Measurements from ENCODE around the gene KIAA0408.

KIAA0408 gene

DNA sequence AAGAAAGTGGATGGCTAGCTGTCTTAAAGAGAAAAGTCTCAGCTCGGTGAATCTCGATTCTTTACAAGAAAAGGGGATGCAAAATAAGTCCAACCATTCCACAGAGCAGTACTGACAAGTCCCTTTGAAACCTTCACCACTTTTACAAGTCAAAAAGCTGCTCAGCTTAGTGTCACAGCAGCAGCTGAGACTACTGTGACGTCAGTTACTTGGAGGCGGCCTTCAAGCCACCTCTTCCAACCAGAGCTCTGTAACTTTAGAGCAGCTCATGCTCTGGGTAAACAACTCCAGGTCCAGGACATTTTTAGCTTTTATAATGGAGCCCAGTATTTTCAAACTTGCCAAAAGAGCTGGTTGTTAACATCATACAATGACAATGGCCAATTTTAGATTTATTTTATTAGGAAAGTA, at the start of gene KIAA0408:
Gene KIAA0408 (minus strand): TSS at position 159 of the 411 bp plus-strand sequence. CDS start 5,408 bp downstream, outside the sequence.
- H3K4me3 ChIP-seq (ENCODE audit: low read depth, low read length): no peak within 1 kb of the TSS

DNA sequence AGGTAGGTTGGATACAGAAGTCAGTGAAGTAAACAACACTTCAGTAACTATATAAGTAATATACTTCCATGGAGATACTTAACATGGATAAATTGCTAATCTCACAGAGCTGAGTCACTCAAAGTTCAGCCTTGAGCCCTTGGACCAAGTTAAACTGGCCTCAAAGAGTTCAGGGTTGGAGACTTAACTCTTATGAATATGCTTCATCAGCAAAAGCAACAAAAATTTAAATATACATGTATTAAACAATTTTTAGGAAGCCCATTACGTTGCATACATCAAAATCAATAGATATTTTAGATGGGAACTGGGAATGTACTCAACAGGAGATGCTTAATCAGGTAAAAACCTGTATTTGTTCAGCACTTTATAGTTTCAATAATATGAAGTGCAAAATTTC, 47.7 kb upstream of the KIAA0408 start:
- no peak overlapping the region for H3K4me3 ChIP-seq (ENCODE audit: low read depth, low read length)

DNA sequence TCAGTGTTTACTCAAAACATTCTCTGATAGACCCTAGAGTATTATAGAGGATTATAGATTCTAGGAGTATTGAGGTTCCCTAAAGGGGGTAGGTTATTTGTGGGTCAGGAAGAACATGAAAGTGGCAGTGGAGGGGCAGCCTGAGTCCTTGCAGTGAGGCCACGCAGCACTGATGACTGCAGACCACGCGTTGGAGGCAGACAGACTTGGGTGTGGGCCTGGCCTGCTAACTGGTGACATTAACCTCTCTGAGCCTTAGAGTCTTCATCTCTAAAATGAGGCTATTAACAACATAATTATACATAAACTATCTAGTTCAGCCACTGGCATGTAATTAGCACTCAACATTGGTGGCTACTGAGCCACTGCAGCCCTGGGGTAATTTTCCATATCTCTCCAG, 43.8 kb upstream of the KIAA0408 start:
- no peak overlapping the region for H3K4me3 ChIP-seq (ENCODE audit: low read depth, low read length)

DNA sequence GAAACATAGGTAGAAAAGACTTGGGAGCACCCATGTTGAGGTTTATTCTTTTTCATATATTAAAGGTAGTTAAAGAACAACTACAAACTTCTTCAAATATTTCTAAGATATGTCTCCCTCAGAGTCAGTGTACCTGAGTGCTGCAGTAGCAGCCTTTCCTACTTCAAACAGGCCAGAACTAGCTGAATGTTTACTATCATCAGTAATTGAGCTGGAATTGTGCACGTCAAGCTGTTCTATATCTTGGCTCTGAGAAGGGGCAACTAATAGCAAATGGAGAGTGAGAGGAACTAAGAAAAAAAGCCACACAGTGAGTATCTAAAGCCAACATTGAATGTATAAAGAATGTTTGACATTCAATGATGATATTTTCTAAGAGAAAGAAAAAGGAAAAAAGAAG, 38.2 kb upstream of the KIAA0408 start:
- H3K4me3 ChIP-seq (ENCODE audit: low read depth, low read length): no peak overlapping the region

DNA sequence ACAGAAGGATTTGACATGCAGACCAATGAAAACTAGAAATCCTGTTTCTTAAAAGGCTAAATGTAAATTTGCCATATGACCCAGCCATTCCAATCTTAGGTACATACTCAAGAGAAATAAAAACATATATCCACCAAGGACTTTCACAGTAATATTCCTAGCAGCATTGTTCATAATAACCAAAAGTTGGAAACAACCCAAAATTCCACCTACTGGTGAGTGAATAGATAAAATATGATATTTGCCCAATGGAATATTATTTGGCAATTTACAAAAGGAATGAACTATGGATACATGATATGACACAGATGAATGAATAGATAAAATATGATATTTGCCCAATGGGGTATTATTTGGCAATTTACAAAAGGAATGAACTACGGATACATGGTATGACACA, 37.3 kb upstream of the KIAA0408 start:
- no peak overlapping the region for H3K4me3 ChIP-seq (ENCODE audit: low read depth, low read length)

DNA sequence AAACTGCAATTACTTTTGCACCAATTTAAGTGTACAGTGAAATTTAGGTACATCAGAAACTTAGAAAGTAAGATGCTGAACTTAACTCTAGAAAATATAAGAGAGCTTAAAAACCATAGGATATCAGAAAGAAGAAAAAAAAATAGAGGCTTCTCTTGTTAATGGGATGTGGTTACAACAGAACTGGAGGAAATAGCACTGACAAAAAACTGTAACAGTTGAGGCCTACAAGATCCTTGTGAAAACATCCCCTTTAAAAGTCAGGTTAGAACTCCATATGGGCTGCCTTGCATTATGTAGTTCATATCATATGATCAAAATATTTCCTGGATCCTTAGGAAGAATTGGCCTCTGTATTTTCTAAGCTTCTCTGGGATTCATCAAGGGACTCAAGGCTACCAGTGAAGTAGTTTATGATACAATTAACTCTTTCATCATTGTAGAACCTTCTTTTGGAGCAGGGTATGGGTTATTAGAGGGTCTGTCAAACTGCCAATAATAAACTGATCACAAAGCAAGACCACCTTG, 35.1 kb upstream of the KIAA0408 start:
- no peak overlapping the region for H3K4me3 ChIP-seq (ENCODE audit: low read depth, low read length)

DNA sequence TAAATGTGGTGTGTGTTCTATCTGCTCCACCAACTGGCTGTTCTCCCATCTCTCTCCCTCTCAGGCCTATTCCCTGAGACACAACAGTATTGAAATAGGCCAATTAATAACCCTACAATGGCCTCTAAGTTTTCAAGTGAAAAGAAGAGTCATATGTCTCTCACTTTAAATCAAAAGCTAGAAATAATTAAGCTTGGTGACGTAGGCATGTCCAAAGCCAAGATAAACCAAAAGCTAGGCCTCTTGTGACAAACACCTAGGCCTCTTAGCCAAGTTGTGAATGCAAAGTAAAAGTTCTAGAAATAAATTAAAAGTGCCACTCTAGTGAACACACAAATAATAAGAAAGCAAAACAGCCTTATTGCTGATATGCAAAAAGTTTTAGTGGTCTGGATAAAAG, 30.1 kb upstream of the KIAA0408 start:
- no peak overlapping the region for H3K4me3 ChIP-seq (ENCODE audit: low read depth, low read length)

DNA sequence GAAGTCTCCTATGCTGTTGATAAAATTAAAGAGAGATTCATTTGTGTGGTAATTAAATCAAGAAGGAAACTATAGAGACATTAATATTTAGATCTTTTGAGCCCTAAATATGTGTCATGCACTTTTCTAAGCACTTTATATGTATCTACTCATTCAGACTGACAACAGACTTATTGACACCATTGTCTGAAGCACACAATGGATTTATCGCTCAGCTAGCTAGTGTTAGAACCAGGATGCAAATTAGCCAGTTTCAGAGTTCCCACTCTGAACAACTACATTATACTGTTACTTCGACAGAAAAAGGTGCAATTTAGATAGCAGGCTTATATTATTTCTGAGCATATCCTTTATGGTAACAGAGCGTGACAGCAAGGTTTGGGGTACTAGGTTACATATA, 27.7 kb upstream of the KIAA0408 start:
- H3K4me3 ChIP-seq (ENCODE audit: low read depth, low read length): no peak overlapping the region

DNA sequence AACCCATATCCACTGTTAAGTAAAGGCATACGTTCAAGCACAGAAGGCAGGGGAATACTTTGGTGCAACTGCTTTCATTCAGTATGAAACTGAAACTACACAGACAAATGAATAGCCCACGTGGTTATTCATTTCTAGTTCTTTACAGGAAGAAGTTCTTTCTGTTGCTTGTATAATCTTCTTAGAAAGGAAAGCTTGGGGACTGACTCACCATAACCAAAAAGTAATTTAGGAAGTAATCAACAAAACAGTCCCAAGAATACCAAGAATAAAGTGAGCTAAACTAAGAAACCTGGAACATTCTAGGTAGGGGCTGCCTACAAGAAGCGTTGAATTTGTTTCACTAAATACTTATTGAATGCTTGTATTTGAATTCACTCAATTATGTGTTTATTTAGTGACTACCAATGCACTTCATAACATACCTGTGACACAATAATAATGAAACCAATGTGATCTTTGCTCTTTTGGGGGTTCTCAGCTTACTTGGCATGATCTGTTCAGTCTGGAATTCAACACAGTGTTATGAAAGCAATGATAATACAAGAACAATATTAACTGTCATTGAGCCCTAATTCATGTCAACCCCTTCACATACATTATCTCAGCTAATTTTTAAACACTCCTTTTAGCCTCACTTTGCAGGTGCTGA, 25.1 kb upstream of the KIAA0408 start:
- H3K4me3 ChIP-seq (ENCODE audit: low read depth, low read length): no peak overlapping the region

DNA sequence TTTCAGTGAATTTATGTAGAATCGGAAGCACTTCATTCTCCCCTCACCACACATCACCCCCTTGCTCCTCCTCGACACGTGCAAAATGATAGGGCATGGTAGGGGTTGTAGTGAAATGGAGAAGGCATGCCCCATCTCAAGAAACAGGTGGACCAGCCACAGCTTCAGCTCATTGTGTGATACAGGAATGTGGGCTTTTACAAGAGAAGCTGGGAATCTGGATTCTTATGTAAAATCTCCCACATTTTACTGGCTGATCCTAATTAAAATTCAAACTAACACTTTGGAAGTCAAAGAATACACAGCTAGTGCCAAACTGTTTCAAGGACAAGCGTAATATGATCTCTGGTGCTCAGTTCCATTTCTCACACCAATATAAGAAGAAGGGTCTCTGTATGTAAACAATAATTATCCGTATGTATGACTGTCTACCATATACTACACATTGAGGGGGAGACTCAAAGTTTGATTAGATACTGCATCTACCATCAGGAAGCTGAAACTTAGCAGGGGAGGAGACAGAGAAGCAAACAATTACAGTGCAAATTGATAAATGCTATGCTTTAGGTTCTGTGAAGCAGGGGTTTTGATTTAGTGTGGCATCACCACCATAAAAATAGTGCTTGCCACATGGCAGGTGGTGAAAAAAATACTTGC, 24.3 kb upstream of the KIAA0408 start:
- H3K4me3 ChIP-seq (ENCODE audit: low read depth, low read length): no peak overlapping the region

DNA sequence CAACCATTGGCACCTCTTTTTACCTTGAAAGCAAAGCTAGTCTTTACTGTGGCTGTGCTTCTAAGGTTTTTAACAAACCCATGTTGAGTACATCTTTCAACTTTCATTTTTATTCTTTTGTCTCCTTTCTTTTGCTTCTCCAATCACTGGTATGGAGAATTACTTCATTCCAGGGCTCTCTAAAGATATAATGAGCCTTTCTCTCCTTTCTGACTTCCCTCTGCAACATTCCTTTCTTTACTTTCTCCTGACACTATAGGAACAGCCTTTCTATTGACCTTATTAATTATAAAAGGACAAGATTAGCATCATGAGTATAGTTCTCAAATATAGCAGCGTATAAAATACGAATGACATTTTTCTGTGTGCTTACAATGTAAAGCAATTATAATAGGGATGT, 23.1 kb upstream of the KIAA0408 start:
- H3K4me3 ChIP-seq (ENCODE audit: low read depth, low read length): no peak overlapping the region

DNA sequence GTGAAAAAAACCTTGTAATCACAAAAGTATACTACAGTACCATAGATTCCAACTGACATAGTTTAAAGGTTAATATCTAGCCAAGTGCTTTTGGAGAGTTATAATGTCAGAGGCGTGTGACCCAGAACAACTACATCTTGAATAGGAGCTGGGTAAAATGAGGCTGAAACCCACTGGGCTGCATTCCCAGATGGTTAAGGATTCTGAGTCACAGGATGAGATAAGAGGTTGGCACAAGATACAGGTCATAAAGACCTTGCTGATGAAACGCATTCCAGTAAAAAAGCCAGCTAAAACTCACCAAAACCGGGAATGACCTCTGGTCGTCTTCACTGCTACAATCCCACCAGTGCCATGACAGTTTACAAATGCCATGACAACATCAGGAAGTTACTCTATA, 22.4 kb upstream of the KIAA0408 start:
- no peak overlapping the region for H3K4me3 ChIP-seq (ENCODE audit: low read depth, low read length)

DNA sequence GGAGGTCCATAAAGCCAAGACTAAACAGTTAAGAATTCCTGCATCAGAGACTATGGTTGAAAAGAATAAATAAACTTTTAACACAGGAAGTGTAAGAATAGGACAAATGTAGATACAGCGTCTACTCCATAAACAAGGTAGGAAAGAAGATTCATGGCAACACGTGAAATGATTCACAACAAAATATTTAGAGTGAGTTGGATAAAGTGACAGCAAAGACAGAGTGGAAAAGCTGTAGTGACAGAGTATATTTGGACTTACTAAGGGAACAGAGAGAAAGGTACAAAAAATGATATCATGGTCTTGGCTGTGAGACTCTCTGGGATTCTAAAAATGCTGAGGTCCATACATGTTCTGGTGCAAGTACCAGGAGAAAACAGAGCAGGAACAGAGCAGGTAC, 21.9 kb upstream of the KIAA0408 start:
- no peak overlapping the region for H3K4me3 ChIP-seq (ENCODE audit: low read depth, low read length)

DNA sequence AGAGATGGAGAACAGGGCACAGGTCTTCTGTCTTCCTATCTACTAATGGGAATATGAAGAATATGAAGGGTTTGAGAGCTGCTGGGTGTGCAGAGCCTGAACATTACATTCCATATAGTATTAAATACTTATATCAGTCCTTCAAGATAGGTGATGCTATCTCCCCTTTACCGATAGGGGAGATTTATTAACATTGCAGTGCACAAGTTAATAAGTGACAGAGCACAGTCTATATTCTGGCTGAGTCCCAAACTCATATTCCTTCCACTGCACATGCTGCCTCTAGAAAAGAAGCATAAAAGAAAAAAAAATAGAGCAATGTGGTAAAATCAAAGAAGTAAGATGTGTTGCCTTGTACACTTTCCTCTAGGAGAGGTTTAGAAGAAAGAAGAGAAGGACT, 18.5 kb upstream of the KIAA0408 start:
- no peak overlapping the region for H3K4me3 ChIP-seq (ENCODE audit: low read depth, low read length)

DNA sequence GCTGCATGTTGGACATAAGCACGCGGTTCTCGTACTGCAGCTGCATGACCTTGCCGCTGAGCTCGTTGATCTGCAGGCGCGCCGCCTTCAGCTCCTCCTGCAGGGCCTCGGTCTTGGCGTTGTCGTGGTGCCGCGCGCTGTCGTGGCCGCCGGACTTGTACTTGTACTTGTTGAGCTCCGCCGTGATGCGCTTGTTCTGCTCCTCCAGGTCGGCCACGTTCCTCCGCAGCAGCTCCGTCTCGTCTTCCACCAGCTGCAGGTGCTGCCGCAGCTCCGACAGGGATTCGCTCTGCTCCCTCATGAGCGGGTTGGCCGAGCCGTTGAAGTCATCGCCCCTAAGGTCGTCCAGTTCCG, 16.6 kb upstream of the KIAA0408 start:
- H3K4me3 ChIP-seq (ENCODE audit: low read depth, low read length): no peak overlapping the region

DNA sequence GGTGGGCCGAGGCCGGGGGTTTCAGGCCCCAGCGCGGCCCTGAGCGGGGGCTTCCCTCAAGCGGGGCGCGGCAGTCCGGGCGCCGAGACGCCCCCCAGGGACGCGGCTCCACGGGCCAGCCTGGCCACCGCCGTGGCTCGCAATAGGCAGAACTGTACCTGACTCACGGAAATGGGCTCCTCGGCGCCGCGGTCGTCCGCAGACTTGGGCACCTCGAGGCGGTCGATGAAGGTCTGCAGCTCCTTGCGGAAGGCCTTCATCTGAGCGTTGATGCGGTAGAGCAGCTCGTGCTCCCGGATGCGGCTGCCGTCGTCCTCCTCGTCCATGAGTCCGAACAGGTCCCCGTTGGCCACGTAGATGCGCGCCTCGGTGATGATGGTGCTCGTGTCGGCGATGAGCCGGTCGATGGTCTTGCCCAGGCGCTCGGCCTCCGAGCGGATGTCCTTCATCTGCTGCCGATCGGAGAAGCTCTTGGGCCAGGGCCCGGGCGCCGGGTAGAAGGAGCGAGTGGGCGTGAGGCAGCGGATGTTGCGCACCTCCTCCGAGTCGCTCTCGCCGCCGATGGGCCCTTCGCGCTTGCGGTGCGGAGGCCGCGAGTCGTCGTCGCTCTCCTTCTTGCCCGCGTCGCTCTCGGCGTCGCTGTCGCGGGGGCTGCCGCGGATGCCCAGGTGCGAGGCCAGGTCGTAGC, 16.1 kb upstream of the KIAA0408 start:
- no peak overlapping the region for H3K4me3 ChIP-seq (ENCODE audit: low read depth, low read length)

DNA sequence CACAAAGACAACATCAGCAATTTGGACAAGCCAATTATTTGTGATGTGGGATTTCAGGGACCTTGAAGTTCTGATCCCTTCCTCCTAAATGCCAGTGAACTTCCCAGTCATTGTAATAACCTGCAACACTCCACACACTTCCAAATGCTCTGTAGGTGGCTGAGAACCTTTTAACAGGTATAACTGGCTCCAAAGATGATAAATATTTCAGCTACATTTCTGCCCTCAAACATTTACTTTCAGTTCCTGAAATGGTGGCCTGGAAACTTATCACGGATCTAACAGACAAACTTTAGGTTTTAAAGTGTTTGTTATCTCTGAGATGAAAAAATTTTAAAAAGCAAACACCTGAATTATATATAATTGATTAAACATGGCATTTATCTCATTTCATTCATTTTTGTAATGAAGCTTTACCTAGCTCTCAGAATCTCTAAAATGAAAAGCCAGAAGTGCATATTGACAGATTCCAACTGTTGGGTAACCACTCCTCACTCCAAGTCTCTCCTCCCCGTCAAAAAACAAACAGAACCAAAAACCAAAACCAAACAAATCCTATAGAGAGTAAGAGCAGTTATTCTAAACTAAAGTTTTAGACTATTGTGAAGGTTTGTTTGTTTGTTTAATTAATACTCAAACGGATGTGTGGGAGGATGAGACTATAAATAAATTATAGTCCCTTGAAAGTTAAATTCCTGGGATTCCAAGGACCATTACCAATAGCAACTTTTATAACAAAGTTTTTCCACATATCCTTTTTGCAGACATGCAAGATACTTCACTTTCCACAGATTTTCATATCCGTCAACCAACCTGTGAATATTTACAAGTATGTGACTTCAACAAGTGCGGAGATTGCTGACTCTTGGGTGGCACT, 12.4 kb upstream of the KIAA0408 start:
- no peak overlapping the region for H3K4me3 ChIP-seq (ENCODE audit: low read depth, low read length)

DNA sequence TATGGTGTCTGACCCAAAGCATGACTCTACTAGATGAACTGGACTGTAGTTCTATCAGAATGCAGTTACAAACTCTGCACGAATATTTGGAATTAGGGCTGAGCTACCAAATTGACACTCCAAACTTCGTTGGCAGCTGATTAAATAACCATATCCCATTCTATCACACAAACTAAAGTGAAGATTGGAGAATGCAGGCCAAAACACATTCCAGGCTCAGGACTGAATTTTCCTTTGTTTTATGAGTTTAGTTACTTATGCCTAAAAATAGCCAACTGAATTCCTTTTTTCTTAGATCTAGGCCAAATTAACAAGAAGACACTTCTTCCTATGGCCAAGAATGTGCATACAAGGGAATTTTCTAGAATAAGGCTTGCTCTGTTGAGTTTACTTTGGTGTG, 9.7 kb upstream of the KIAA0408 start:
- no peak overlapping the region for H3K4me3 ChIP-seq (ENCODE audit: low read depth, low read length)

DNA sequence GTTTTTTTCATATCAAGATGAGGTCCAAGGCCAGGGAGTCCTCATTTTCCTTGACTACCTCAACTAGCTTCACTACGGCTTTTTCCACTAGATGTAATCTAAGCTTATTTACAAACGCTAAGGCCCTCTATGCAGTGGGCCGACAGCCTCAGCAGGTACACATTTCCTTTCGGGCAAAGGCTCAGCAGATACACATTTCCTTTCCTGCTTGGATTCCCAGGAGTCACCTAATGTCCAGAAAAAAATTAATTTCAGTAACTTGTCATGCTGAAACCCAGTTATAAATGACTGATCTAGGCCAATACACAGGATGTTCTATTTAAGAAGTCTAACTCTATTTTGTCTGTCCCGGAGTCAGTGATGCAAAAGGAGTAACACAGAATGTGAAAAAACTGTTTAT, 7.2 kb upstream of the KIAA0408 start:
- H3K4me3 ChIP-seq (ENCODE audit: low read depth, low read length): no peak overlapping the region

DNA sequence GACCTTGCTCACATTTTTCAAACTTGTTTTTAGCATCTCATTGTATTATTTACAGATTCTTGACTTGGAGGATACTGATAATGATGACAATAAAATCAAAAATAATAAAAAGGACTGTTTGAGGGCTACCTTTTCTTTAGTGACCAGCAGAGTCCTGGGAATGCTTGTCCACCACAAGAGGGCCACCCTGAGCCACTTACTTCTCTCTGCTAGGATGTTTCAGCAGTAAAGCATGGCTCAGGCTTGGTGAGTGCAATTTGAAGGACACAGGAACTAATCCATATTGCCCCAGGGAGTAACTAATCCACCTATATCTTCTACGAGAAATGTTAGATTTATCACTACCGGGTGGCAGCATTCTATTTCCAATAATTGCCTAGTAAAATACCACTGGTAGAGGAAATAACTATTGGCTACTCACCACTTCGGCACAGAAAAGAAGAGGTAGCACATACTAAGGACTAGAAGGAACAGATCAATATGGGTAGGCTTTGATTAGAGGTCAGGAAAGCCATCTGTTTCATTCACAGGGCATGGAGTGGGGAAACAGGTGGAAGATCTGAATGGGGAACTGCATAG, 5.8 kb upstream of the KIAA0408 start:
- no peak overlapping the region for H3K4me3 ChIP-seq (ENCODE audit: low read depth, low read length)
